GM23338 (cell line): ENCODE data around the gene CORO2A. TPM values are rescaled to one million over a fixed set of nuclear protein-coding genes. Genes with fewer than 3 reads are reported as not detected.

ENCODE experiments used
- ATAC-seq: fragments of 200-7000 bp; cut with Tn5 transposase; 3 replicates; pipeline ENCODE4 v1.9.1; 2020
- DNase-seq: peaks from one replicate; pipeline ENCODE4 v3.0.0-alpha.2; 2015; ENCODE audit warnings: low spot score
- H2AFZ ChIP-seq: fragments of 200-600 bp; sonication (generic); 2 replicates; pipeline ENCODE4 v1.8.0; 2016; ENCODE audit warnings: antibody characterized with exemption, mild to moderate bottlenecking, moderate library complexity
- H3F3A ChIP-seq: fragments of 200-600 bp; sonication (generic); replicated peaks from 2 replicates; pipeline ENCODE4 v1.8.0; 2017; ENCODE audit warnings: antibody characterized with exemption, mixed run types, low read depth
- H3K27ac ChIP-seq: fragments of 200-600 bp; sonication (generic); 2 replicates; pipeline ENCODE4 v1.6.1; 2016; ENCODE audit warnings: low read depth
- H3K27me3 ChIP-seq: fragments of 200-600 bp; sonication (generic); 2 replicates; pipeline ENCODE4 v1.8.0; 2016; ENCODE audit warnings: mild to moderate bottlenecking, mixed run types, moderate library complexity; ENCODE audit not compliant: insufficient read depth
- H3K36me3 ChIP-seq: fragments of 200-600 bp; sonication (generic); 2 replicates; pipeline ENCODE4 v1.8.0; 2016; ENCODE audit warnings: mild to moderate bottlenecking; ENCODE audit not compliant: insufficient read depth
- H3K4me1 ChIP-seq: fragments of 200-600 bp; sonication (generic); 2 replicates; pipeline ENCODE4 v1.8.0; 2016; ENCODE audit warnings: mild to moderate bottlenecking, moderate library complexity; ENCODE audit not compliant: insufficient read depth
- H3K4me2 ChIP-seq: fragments of 200-600 bp; sonication (generic); 2 replicates; pipeline ENCODE4 v1.7.1; 2017; ENCODE audit warnings: mixed run types
- H3K4me3 ChIP-seq: fragments of 200-600 bp; sonication (generic); 2 replicates; pipeline ENCODE4 v1.6.1; 2016; ENCODE audit warnings: mixed run types
- H3K79me2 ChIP-seq: fragments of 200-600 bp; sonication (generic); replicated peaks from 2 replicates; pipeline ENCODE4 v1.8.0; 2017; ENCODE audit warnings: mild to moderate bottlenecking; ENCODE audit not compliant: insufficient read depth
- H3K9me2 ChIP-seq: fragments of 200-600 bp; sonication (generic); 2 replicates; pipeline ENCODE4 v1.8.0; 2017; ENCODE audit not compliant: insufficient read depth
- H4K20me1 ChIP-seq: fragments of 200-600 bp; sonication (generic); replicated peaks from 2 replicates; pipeline ENCODE4 v1.8.0; 2017; ENCODE audit warnings: mild to moderate bottlenecking; ENCODE audit not compliant: insufficient read depth
- H3K27ac Mint-ChIP-seq: 2 replicates; pipeline ENCODE4 v1.8.0; 2020; ENCODE audit warnings: inconsistent platforms, mild to moderate bottlenecking, moderate library complexity, mixed read lengths
- H3K27me3 Mint-ChIP-seq: 3 replicates; pipeline ENCODE4 v1.8.0; 2022; ENCODE audit warnings: low read depth, mild to moderate bottlenecking, moderate library complexity, mixed read lengths, inconsistent platforms; ENCODE audit not compliant: insufficient read depth, poor library complexity
- H3K36me3 Mint-ChIP-seq: 3 replicates; pipeline ENCODE4 v1.8.0; 2021; ENCODE audit warnings: low read depth, mild to moderate bottlenecking, inconsistent platforms, moderate library complexity, mixed read lengths
- H3K4me1 Mint-ChIP-seq: 3 replicates; pipeline ENCODE4 v1.8.0; 2020; ENCODE audit warnings: mild to moderate bottlenecking, inconsistent platforms, mixed read lengths
- H3K4me3 Mint-ChIP-seq: 3 replicates; pipeline ENCODE4 v1.8.0; 2021; ENCODE audit warnings: moderate library complexity, mild to moderate bottlenecking, inconsistent platforms, mixed read lengths
- H3K9me3 Mint-ChIP-seq: 3 replicates; pipeline ENCODE4 v1.8.0; 2020; ENCODE audit warnings: moderate library complexity, mild to moderate bottlenecking, inconsistent platforms, mixed read lengths
- CREB1 ChIP-seq: fragments of 250-450 bp; sonication (Bioruptor Pico); IDR thresholded peaks from 2 replicates; pipeline ENCODE4 v1.5.0; 2020; ENCODE audit warnings: low read depth, mild to moderate bottlenecking, moderate library complexity
- EZH2 ChIP-seq: fragments of 200-600 bp; sonication (generic); IDR thresholded peaks from one replicate; pipeline ENCODE4 v1.8.0; 2017; ENCODE audit warnings: antibody characterized with exemption, mild to moderate bottlenecking, low read depth; ENCODE audit not compliant: unreplicated experiment
- EZH2phosphoT487 ChIP-seq: fragments of 200-600 bp; sonication (generic); IDR thresholded peaks from one replicate; pipeline ENCODE4 v1.8.1; 2018; ENCODE audit warnings: antibody characterized with exemption; ENCODE audit not compliant: unreplicated experiment
- JUNB ChIP-seq: IDR thresholded peaks from one replicate; pipeline ENCODE4 v1.6.1; 2016; ENCODE audit warnings: antibody characterized with exemption; ENCODE audit not compliant: unreplicated experiment
- NANOG ChIP-seq: IDR thresholded peaks from 2 replicates; pipeline ENCODE4 v1.6.1; 2016; ENCODE audit warnings: antibody characterized with exemption, borderline replicate concordance
- POLR2AphosphoS5 ChIP-seq: IDR thresholded peaks from 2 replicates; pipeline ENCODE4 v1.6.1; 2016; ENCODE audit warnings: antibody characterized with exemption, low read depth
- REST ChIP-seq: IDR thresholded peaks from one replicate; pipeline ENCODE4 v1.6.1; 2018; ENCODE audit warnings: antibody characterized with exemption; ENCODE audit not compliant: unreplicated experiment
- STAT1 ChIP-seq: IDR thresholded peaks from one replicate; pipeline ENCODE4 v1.6.1; 2016; ENCODE audit warnings: antibody characterized with exemption; ENCODE audit not compliant: unreplicated experiment
- ZNF114 ChIP-seq: fragments of 250-450 bp; sonication (Bioruptor Pico); IDR thresholded peaks from 2 replicates; pipeline ENCODE4 v1.5.0; 2020; ENCODE audit warnings: mild to moderate bottlenecking, moderate library complexity
- ZNF331 ChIP-seq: fragments of 250-450 bp; sonication (Bioruptor Pico); IDR thresholded peaks from 2 replicates; pipeline ENCODE4 v1.5.0; 2020; ENCODE audit warnings: low read depth, mild to moderate bottlenecking, moderate library complexity
- ZNF462 ChIP-seq: fragments of 250-450 bp; sonication (Bioruptor Pico); IDR thresholded peaks from 2 replicates; pipeline ENCODE4 v1.5.0; 2020; ENCODE audit warnings: mild to moderate bottlenecking, moderate library complexity
- polyA plus RNA-seq: library from polyadenylated mRNA; unstranded; fragments of >200 nt; fragmentation: Nextera tagmentation; extraction: Ambion mirVana; gene quantifications from 2 replicates; pipeline ENCODE4 v1.2.1, GENCODE V29; 2016
- total RNA-seq: library from RNA; depleted of rRNA; stranded (reverse); fragments of >200 nt; shearing (Covaris generic); gene quantifications from 2 replicates; pipeline ENCODE4 v1.2.3, GENCODE V29; 2014
- TF ChIP-seq, protein P1 (sequence below), 2 experiments: fragments of 200-600 bp in 1 of 2; sonication (generic) in 1 of 2; conservative IDR thresholded peaks; 2 replicates each; pipeline versions ENCODE4 v1.5.1 to v1.6.1; 2016 to 2017; ENCODE audit warnings: antibody characterized with exemption in 2 of 2, low read depth in 2 of 2, mild to moderate bottlenecking in 2 of 2, moderate library complexity in 1 of 2
- TF ChIP-seq, protein P2 (sequence below): IDR thresholded peaks from 2 replicates; pipeline ENCODE4 v1.6.1; 2016; ENCODE audit warnings: antibody characterized with exemption

The CORO2A gene
- total and polyA plus RNA-seq, 2 experiments from 2014 or later = 12.9 to 27.6 TPM

GRCh38 chr9:98140503-98140902 lies 51.9 kb downstream of the CORO2A start:
- no peak for TF ChIP-seq ZNF114 (CRISPR knock-in tag)
- no peak for TF ChIP-seq ZNF331
- TF ChIP-seq CREB1 = no peak
- no peak for TF ChIP-seq JUNB
- TF ChIP-seq EZH2phosphoT487 = no peak
- no peak for TF ChIP-seq REST
- TF ChIP-seq, protein P1, sequence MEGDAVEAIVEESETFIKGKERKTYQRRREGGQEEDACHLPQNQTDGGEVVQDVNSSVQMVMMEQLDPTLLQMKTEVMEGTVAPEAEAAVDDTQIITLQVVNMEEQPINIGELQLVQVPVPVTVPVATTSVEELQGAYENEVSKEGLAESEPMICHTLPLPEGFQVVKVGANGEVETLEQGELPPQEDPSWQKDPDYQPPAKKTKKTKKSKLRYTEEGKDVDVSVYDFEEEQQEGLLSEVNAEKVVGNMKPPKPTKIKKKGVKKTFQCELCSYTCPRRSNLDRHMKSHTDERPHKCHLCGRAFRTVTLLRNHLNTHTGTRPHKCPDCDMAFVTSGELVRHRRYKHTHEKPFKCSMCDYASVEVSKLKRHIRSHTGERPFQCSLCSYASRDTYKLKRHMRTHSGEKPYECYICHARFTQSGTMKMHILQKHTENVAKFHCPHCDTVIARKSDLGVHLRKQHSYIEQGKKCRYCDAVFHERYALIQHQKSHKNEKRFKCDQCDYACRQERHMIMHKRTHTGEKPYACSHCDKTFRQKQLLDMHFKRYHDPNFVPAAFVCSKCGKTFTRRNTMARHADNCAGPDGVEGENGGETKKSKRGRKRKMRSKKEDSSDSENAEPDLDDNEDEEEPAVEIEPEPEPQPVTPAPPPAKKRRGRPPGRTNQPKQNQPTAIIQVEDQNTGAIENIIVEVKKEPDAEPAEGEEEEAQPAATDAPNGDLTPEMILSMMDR (conservative IDR thresholded peaks at IDR 0.05; ENCODE audit: low read depth in 2 of 2) = no peak
- no peak for TF ChIP-seq ZNF462 (CRISPR knock-in tag)
- TF ChIP-seq, protein P2, sequence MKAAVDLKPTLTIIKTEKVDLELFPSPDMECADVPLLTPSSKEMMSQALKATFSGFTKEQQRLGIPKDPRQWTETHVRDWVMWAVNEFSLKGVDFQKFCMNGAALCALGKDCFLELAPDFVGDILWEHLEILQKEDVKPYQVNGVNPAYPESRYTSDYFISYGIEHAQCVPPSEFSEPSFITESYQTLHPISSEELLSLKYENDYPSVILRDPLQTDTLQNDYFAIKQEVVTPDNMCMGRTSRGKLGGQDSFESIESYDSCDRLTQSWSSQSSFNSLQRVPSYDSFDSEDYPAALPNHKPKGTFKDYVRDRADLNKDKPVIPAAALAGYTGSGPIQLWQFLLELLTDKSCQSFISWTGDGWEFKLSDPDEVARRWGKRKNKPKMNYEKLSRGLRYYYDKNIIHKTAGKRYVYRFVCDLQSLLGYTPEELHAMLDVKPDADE = no peak
- TF ChIP-seq EZH2 = no peak
- TF ChIP-seq NANOG = no peak
- no peak for TF ChIP-seq POLR2AphosphoS5
- no peak for TF ChIP-seq STAT1
- Histone ChIP-seq H2AFZ (no peak overlapping the region), H4K20me1 (0 out of 2 replicates have a peak, but pooled peaks cover 4% of the 10 kb centered on the region), H3K9me2 (no peaks in the 10 kb centered on the region), H3K36me3 (no peaks in the 10 kb centered on the region), H3K4me3 (no peak overlapping the region), H3K79me2 (no peaks in the 10 kb centered on the region), H3K27ac (no peak overlapping the region), H3K27me3 (no peaks in the 10 kb centered on the region), H3F3A (no peaks in the 10 kb centered on the region), H3K4me2 (no peak overlapping the region), H3K4me1 (no peaks in the 10 kb centered on the region)
- Mint-ChIP-seq H3K27ac (no peak overlapping the region), H3K27me3 (peaks cover 2% of the 10 kb centered on the region), H3K9me3 (no peaks in the 10 kb centered on the region), H3K4me3 (no peak overlapping the region), H3K4me1 (no peaks in the 10 kb centered on the region), H3K36me3 (no peaks in the 10 kb centered on the region; the same call in 1 of the 3 replicates)
- DNase-seq = no peak
- ATAC-seq = no peak
